Ishikawa (cell line): ENCODE results near the gene ERCC3.

Experiments used
- CEBPB ChIP-seq: IDR thresholded peaks from 2 replicates; pipeline ENCODE4 v1.6.1; 2012
- CREB1 ChIP-seq: IDR thresholded peaks from 2 replicates; pipeline ENCODE4 v1.6.1; 2012; ENCODE audit warnings: low read depth
- EGR1 ChIP-seq: IDR thresholded peaks from 2 replicates; pipeline ENCODE4 v1.6.1; 2012
- EP300 ChIP-seq: IDR thresholded peaks from 2 replicates; pipeline ENCODE4 v1.6.1; 2012; ENCODE audit warnings: borderline replicate concordance
- MAX ChIP-seq: IDR thresholded peaks from 2 replicates; pipeline ENCODE4 v1.6.1; 2012
- NFIC ChIP-seq: IDR thresholded peaks from 2 replicates; pipeline ENCODE4 v1.6.1; 2012
- RAD21 ChIP-seq: IDR thresholded peaks from 2 replicates; pipeline ENCODE4 v1.6.1; 2012; ENCODE audit warnings: low read depth
- REST ChIP-seq: IDR thresholded peaks from 2 replicates; pipeline ENCODE4 v1.6.1; 2012; ENCODE audit warnings: low read depth, mild to moderate bottlenecking
- TAF1 ChIP-seq: IDR thresholded peaks from 2 replicates; pipeline ENCODE4 v1.6.1; 2012; ENCODE audit warnings: low read depth, mild to moderate bottlenecking
- TCF12 ChIP-seq: IDR thresholded peaks from 2 replicates; pipeline ENCODE4 v1.6.1; 2012; ENCODE audit warnings: low read depth
- USF1 ChIP-seq: IDR thresholded peaks from 2 replicates; pipeline ENCODE4 v1.6.1; 2012

GRCh38 chr2:127231130-127231865, 62.6 kb downstream of the ERCC3 start:
- TF ChIP-seq CEBPB (no peak), MAX (no peak), EGR1 (no peak), TCF12 (no peak), NFIC (no peak), EP300 (no peak), TAF1 (no peak), USF1 (no peak), REST (no peak), RAD21 (no peak), CREB1 (no peak)
